KG1 (cell line): Measurements from ENCODE around the gene NARF.
"Not testable (repeated sequence)": the region's sequence is repeated elsewhere in the genome, so short reads cannot be mapped to it uniquely, and the experiment has no call there.

ENCODE experiments used
- DNase-seq: peaks from one replicate; lab custom pipeline; 2025; lab: John Stamatoyannopoulos, UW

The NARF gene

GRCh38 chr17:82539076-82539475 lies 80.5 kb downstream of the NARF start:
- DNase-seq, result not testable (repeated sequence)
